GM12878 (cell line): ENCODE measurements around the gene AQP9. TPM values are rescaled to one million over a fixed set of nuclear protein-coding genes. Genes with fewer than 3 reads are reported as not detected.

Experiments used
- ATAC-seq: fragments of 200-7000 bp; cut with Tn5 transposase; 3 replicates; pipeline ENCODE4 v1.9.1; 2020; ENCODE audit warnings: mild to moderate bottlenecking, moderate library complexity
- BruUV-seq: library from RNA; stranded (reverse); fragments of 400-500 nt; replicated peaks from 2 replicates; lab custom pipeline; 2021; lab: Mats Ljungman, UMichigan
- CTCF ChIA-PET: fragments of 300-600 bp; sonication (Branson Sonifier 250); formaldehyde crosslinking; extraction: SDS; loops from one replicate; lab custom pipeline; 2021; ENCODE audit warnings: inconsistent platforms; lab: Yijun Ruan, JAX
- POLR2A ChIA-PET: fragments of 350-600 bp; formaldehyde crosslinking; extraction: SDS; loops from one replicate; lab custom pipeline; 2021; ENCODE audit warnings: inconsistent platforms; lab: Charles Lee
- RAD21 ChIA-PET: fragments of 300-600 bp; sonication (Branson Sonifier 250); formaldehyde crosslinking; loops from one replicate; lab custom pipeline; 2023; ENCODE audit warnings: antibody characterized with exemption; ENCODE audit not compliant: unreplicated experiment; lab: Charles Lee
- SMC1A ChIA-PET: fragments of 300-600 bp; sonication (Branson Sonifier 250); formaldehyde crosslinking; loops from one replicate; lab custom pipeline; 2023; ENCODE audit not compliant: unreplicated experiment, uncharacterized antibody; lab: Charles Lee
- DNase-seq: peaks from one replicate; pipeline ENCODE4 v3.0.0-alpha.2; 2011; ENCODE audit warnings: low read depth, low spot score
- FAIRE-seq: peaks from 3 replicates; lab custom pipeline; 2011; peaks lifted over from hg19 to GRCh38; lab: Jason Lieb, UNC
- H2AFZ ChIP-seq: 2 replicates; pipeline ENCODE4 v1.6.0; 2011; ENCODE audit warnings: low read depth, low read length, control low read depth; ENCODE audit not compliant: control insufficient read depth
- H3K27ac ChIP-seq: 2 replicates; pipeline ENCODE4 v1.5.1; 2011; ENCODE audit warnings: control low read depth; ENCODE audit not compliant: control insufficient read depth, insufficient read depth
- H3K27me3 ChIP-seq, 2 experiments: replicated peaks in 1 of 2; 2 replicates each; pipeline versions ENCODE4 v1.6.0 to v1.6.1; 2011; ENCODE audit warnings: low read length in 1 of 2; ENCODE audit not compliant: control insufficient read depth in 2 of 2, insufficient read depth in 2 of 2
- H3K36me3 ChIP-seq, 2 experiments: 2 replicates each; pipeline ENCODE4 v1.5.1; 2011; ENCODE audit warnings: low read length in 1 of 2; ENCODE audit not compliant: control insufficient read depth in 2 of 2, insufficient read depth in 2 of 2
- H3K4me1 ChIP-seq: 2 replicates; pipeline ENCODE4 v1.6.1; 2011; ENCODE audit warnings: mild to moderate bottlenecking, low read length, moderate library complexity, mixed read lengths; ENCODE audit not compliant: control insufficient read depth, insufficient read depth
- H3K4me2 ChIP-seq: 2 replicates; pipeline ENCODE4 v1.6.0; 2011; ENCODE audit warnings: control low read depth; ENCODE audit not compliant: control insufficient read depth, insufficient read depth
- H3K4me3 ChIP-seq: fragments of 200-600 bp; sonication (generic); 2 replicates; pipeline ENCODE4 v1.5.1; 2016
- H3K79me2 ChIP-seq: 2 replicates; pipeline ENCODE4 v1.6.0; 2011; ENCODE audit warnings: low read length; ENCODE audit not compliant: control insufficient read depth, insufficient read depth
- H3K9ac ChIP-seq: 2 replicates; pipeline ENCODE4 v1.8.0; 2011; ENCODE audit warnings: low read length, control low read depth, mixed read lengths; ENCODE audit not compliant: control insufficient read depth, insufficient read depth
- H3K9me3 ChIP-seq: replicated peaks from 3 replicates; pipeline ENCODE4 v1.5.1; 2011; ENCODE audit warnings: mild to moderate bottlenecking, low read length; ENCODE audit not compliant: control insufficient read depth, insufficient read depth
- H4K20me1 ChIP-seq: 2 replicates; pipeline ENCODE4 v1.6.0; 2011; ENCODE audit not compliant: control insufficient read depth, insufficient read depth
- ATF7 ChIP-seq: fragments of 450-650 bp; IDR thresholded peaks from 2 replicates; pipeline ENCODE4 v1.6.1; 2016; ENCODE audit warnings: low read depth, mild to moderate bottlenecking
- CBFB ChIP-seq: IDR thresholded peaks from 2 replicates; pipeline ENCODE4 v1.6.1; 2016; ENCODE audit warnings: antibody characterized with exemption, low read depth
- ESRRA ChIP-seq: IDR thresholded peaks from 2 replicates; pipeline ENCODE4 v1.6.1; 2012; ENCODE audit warnings: mild to moderate bottlenecking, low read length, improper control_type of control experiment
- IKZF1 ChIP-seq: fragments of 450-650 bp; conservative IDR thresholded peaks from 2 replicates; pipeline ENCODE4 v1.6.1; 2017; ENCODE audit warnings: antibody characterized with exemption, mild to moderate bottlenecking
- KAT2A ChIP-seq: conservative IDR thresholded peaks from 2 replicates; pipeline ENCODE4 v1.6.1; 2011; ENCODE audit warnings: low read depth, low read length; ENCODE audit not compliant: control insufficient read depth
- POLR2A ChIP-seq: IDR thresholded peaks from 2 replicates; pipeline ENCODE4 v1.6.1; 2011; ENCODE audit warnings: low read depth, mild to moderate bottlenecking, low read length
- RUNX3 ChIP-seq: IDR thresholded peaks from 2 replicates; pipeline ENCODE4 v1.6.1; 2012; ENCODE audit warnings: low read length, inconsistent platforms
- SP1 ChIP-seq: IDR thresholded peaks from one replicate; pipeline ENCODE4 v1.6.1; 2011; ENCODE audit warnings: low read depth, low read length
- TAF1 ChIP-seq: IDR thresholded peaks from 2 replicates; pipeline ENCODE4 v1.6.1; 2011; ENCODE audit warnings: mild to moderate bottlenecking, low read depth, low read length, borderline replicate concordance
- WGBS: methylation state at CpG from one replicate; pipeline ENCODE4 v1.1.6; 2016; ENCODE audit warnings: low lambda C conversion rate; ENCODE audit not compliant: insufficient replicate concordance, insufficient coverage; ENCODE audit errors: missing lambda C conversion rate; 5-methylcytosine and 5-hydroxymethylcytosine counted together
- in situ Hi-C: fragments of 300-500 bp; cut with MboI; formaldehyde crosslinking; loops from 9 replicates; pipeline ENCODE4 v1.14.3; 2018; ENCODE audit warnings: mixed read lengths
- intact Hi-C: fragments of 100-400 bp; cut with micrococcal nuclease; formaldehyde crosslinking; loops from one replicate; pipeline ENCODE4 v1.14.2; 2022; ENCODE audit not compliant: unreplicated experiment
- polyA plus RNA-seq, 11 experiments: library from polyadenylated mRNA; depleted of rRNA in 4 of 11; unstranded in 6 of 11; stranded (reverse) in 5 of 11; fragments of >200 nt; fragmentation: Nextera tagmentation in 4 of 11; fragmentation: Illumina TruSeq in 1 of 11; extraction: Ambion mirVana in 4 of 11; extraction: Trizol in 1 of 11; gene quantifications; 1 replicate in 1 of 11; 2 replicates in 10 of 11; pipeline versions ENCODE4 v1.2.1 to v1.2.3, GENCODE V29; 2011 to 2016; ENCODE audit warnings: inconsistent platforms in 2 of 11, missing spikeins in 2 of 11, low read depth in 1 of 11
- total RNA-seq, 4 experiments: library from RNA; depleted of rRNA in 3 of 4; stranded (reverse); fragments of >200 nt in 3 of 4; fragmentation: Illumina TruSeq in 1 of 4; extraction: Trizol in 1 of 4; gene quantifications; 2 replicates each; pipeline versions ENCODE4 v1.2.1 to v1.2.3, GENCODE V29; 2013 to 2021
- TF ChIP-seq, protein P1 (sequence below): IDR thresholded peaks from 2 replicates; pipeline ENCODE4 v1.6.1; 2011; ENCODE audit warnings: borderline replicate concordance, low read depth, mild to moderate bottlenecking, moderate library complexity, low read length; ENCODE audit not compliant: insufficient read depth, poor library complexity, severe bottlenecking
- TF ChIP-seq, protein P2 (sequence below): fragments of 450-650 bp; IDR thresholded peaks from 2 replicates; pipeline ENCODE4 v1.6.1; 2017; ENCODE audit warnings: mild to moderate bottlenecking
- TF ChIP-seq, protein P3 (sequence below): IDR thresholded peaks from 2 replicates; pipeline ENCODE4 v1.6.1; 2012; ENCODE audit warnings: mild to moderate bottlenecking, low read depth, low read length
- TF ChIP-seq, protein P4 (sequence below): fragments of 450-650 bp; IDR thresholded peaks from 2 replicates; pipeline ENCODE4 v1.6.1; 2017; ENCODE audit warnings: mild to moderate bottlenecking, low read depth, inconsistent platforms; ENCODE audit not compliant: poor library complexity, severe bottlenecking
- TF ChIP-seq, protein P5 (sequence below): fragments of 450-650 bp; IDR thresholded peaks from 2 replicates; pipeline ENCODE4 v1.6.1; 2017; ENCODE audit warnings: antibody characterized with exemption, mild to moderate bottlenecking, moderate library complexity

The AQP9 gene
- total and polyA plus RNA-seq, 10 of the 15 experiments (the other 5 are each of a cell fraction or from before 2014, with no cell fraction given), result 0.05 to 3.0 (median 0.22) TPM

DNA sequence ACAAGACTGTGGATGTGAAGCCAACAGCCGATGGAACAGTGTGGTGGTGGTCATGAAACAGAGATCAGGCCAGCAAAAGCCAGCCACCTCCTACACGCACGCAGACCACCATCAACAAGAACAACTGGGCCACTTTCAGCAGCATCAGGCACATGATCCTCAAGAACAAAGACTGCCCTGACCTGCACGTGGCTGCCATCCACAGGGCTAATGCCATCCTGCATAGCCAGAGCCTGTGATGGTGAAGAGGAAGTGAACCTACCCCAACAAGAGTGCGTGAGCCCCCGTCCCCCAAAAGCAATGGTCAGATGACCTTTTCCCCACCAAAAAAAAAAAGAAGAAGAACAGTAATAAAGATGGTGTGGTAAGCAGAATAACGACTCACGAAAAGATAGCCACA lies 62.6 kb downstream of the AQP9 start:
- ChIA-PET CTCF (no interaction called here), POLR2A (no interaction called here), RAD21 (no interaction called here), SMC1A (no interaction called here)
- no peak for TF ChIP-seq RUNX3
- no peak for TF ChIP-seq POLR2A
- TF ChIP-seq, protein P1, sequence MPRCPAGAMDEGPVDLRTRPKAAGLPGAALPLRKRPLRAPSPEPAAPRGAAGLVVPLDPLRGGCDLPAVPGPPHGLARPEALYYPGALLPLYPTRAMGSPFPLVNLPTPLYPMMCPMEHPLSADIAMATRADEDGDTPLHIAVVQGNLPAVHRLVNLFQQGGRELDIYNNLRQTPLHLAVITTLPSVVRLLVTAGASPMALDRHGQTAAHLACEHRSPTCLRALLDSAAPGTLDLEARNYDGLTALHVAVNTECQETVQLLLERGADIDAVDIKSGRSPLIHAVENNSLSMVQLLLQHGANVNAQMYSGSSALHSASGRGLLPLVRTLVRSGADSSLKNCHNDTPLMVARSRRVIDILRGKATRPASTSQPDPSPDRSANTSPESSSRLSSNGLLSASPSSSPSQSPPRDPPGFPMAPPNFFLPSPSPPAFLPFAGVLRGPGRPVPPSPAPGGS, result no peak
- TF ChIP-seq, protein P2, sequence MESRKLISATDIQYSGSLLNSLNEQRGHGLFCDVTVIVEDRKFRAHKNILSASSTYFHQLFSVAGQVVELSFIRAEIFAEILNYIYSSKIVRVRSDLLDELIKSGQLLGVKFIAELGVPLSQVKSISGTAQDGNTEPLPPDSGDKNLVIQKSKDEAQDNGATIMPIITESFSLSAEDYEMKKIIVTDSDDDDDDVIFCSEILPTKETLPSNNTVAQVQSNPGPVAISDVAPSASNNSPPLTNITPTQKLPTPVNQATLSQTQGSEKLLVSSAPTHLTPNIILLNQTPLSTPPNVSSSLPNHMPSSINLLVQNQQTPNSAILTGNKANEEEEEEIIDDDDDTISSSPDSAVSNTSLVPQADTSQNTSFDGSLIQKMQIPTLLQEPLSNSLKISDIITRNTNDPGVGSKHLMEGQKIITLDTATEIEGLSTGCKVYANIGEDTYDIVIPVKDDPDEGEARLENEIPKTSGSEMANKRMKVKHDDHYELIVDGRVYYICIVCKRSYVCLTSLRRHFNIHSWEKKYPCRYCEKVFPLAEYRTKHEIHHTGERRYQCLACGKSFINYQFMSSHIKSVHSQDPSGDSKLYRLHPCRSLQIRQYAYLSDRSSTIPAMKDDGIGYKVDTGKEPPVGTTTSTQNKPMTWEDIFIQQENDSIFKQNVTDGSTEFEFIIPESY, result no peak
- no peak for TF ChIP-seq TAF1
- TF ChIP-seq, protein P3, sequence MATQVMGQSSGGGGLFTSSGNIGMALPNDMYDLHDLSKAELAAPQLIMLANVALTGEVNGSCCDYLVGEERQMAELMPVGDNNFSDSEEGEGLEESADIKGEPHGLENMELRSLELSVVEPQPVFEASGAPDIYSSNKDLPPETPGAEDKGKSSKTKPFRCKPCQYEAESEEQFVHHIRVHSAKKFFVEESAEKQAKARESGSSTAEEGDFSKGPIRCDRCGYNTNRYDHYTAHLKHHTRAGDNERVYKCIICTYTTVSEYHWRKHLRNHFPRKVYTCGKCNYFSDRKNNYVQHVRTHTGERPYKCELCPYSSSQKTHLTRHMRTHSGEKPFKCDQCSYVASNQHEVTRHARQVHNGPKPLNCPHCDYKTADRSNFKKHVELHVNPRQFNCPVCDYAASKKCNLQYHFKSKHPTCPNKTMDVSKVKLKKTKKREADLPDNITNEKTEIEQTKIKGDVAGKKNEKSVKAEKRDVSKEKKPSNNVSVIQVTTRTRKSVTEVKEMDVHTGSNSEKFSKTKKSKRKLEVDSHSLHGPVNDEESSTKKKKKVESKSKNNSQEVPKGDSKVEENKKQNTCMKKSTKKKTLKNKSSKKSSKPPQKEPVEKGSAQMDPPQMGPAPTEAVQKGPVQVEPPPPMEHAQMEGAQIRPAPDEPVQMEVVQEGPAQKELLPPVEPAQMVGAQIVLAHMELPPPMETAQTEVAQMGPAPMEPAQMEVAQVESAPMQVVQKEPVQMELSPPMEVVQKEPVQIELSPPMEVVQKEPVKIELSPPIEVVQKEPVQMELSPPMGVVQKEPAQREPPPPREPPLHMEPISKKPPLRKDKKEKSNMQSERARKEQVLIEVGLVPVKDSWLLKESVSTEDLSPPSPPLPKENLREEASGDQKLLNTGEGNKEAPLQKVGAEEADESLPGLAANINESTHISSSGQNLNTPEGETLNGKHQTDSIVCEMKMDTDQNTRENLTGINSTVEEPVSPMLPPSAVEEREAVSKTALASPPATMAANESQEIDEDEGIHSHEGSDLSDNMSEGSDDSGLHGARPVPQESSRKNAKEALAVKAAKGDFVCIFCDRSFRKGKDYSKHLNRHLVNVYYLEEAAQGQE, result no peak
- no peak for TF ChIP-seq CBFB
- no peak for TF ChIP-seq SP1
- TF ChIP-seq, protein P4, sequence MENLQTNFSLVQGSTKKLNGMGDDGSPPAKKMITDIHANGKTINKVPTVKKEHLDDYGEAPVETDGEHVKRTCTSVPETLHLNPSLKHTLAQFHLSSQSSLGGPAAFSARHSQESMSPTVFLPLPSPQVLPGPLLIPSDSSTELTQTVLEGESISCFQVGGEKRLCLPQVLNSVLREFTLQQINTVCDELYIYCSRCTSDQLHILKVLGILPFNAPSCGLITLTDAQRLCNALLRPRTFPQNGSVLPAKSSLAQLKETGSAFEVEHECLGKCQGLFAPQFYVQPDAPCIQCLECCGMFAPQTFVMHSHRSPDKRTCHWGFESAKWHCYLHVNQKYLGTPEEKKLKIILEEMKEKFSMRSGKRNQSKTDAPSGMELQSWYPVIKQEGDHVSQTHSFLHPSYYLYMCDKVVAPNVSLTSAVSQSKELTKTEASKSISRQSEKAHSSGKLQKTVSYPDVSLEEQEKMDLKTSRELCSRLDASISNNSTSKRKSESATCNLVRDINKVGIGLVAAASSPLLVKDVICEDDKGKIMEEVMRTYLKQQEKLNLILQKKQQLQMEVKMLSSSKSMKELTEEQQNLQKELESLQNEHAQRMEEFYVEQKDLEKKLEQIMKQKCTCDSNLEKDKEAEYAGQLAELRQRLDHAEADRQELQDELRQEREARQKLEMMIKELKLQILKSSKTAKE, result no peak
- TF ChIP-seq, protein P5, sequence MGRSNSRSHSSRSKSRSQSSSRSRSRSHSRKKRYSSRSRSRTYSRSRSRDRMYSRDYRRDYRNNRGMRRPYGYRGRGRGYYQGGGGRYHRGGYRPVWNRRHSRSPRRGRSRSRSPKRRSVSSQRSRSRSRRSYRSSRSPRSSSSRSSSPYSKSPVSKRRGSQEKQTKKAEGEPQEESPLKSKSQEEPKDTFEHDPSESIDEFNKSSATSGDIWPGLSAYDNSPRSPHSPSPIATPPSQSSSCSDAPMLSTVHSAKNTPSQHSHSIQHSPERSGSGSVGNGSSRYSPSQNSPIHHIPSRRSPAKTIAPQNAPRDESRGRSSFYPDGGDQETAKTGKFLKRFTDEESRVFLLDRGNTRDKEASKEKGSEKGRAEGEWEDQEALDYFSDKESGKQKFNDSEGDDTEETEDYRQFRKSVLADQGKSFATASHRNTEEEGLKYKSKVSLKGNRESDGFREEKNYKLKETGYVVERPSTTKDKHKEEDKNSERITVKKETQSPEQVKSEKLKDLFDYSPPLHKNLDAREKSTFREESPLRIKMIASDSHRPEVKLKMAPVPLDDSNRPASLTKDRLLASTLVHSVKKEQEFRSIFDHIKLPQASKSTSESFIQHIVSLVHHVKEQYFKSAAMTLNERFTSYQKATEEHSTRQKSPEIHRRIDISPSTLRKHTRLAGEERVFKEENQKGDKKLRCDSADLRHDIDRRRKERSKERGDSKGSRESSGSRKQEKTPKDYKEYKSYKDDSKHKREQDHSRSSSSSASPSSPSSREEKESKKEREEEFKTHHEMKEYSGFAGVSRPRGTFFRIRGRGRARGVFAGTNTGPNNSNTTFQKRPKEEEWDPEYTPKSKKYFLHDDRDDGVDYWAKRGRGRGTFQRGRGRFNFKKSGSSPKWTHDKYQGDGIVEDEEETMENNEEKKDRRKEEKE, result no peak
- no peak for TF ChIP-seq KAT2A
- TF ChIP-seq ATF7, result no peak
- TF ChIP-seq ESRRA, result no peak
- TF ChIP-seq IKZF1, result no peak
- BruUV-seq, result no TSS peak
- Histone ChIP-seq H3K9me3 (no peaks in the 10 kb centered on the region), H3K36me3 (no peaks in the 10 kb centered on the region), H3K27me3 (no peaks in the 10 kb centered on the region), H3K4me1 (no peaks in the 10 kb centered on the region), H3K4me3 (no peak overlapping the region), H2AFZ (no peak overlapping the region), H3K9ac (no peak overlapping the region), H3K27ac (no peak overlapping the region), H3K79me2 (no peaks in the 10 kb centered on the region), H4K20me1 (no peaks in the 10 kb centered on the region), H3K4me2 (no peak overlapping the region)
- ATAC-seq, result no peak
- intact Hi-C loops (no loop called here), in situ Hi-C loops (no loop called here)
- no peak for FAIRE-seq
- WGBS, result 44% methylated on average over 8 of the region's 8 CpGs
- DNase-seq, result no peak
